SJCRH30 (cell line): ENCODE measurements around the gene BCAR3. TPM values are rescaled to one million over a fixed set of nuclear protein-coding genes. Genes with fewer than 3 reads are reported as not detected.
"Not testable (repeated sequence)": the region's sequence is repeated elsewhere in the genome, so short reads cannot be mapped to it uniquely, and the experiment has no call there.

ENCODE experiments used
- DNase-seq, 2 experiments: peaks; one replicate each; pipeline ENCODE4 v3.0.0-alpha.2; 2015 to 2020
- H3K27ac ChIP-seq: fragments of 250-450 bp; sonication (Bioruptor Pico); 2 replicates; pipeline ENCODE4 v1.5.1; 2020; ENCODE audit warnings: mild to moderate bottlenecking, moderate library complexity
- H3K27me3 ChIP-seq: fragments of 250-450 bp; sonication (Bioruptor Pico); 2 replicates; pipeline ENCODE4 v1.5.1; 2020; ENCODE audit warnings: mild to moderate bottlenecking, moderate library complexity
- H3K36me3 ChIP-seq: fragments of 250-450 bp; sonication (Bioruptor Pico); 2 replicates; pipeline ENCODE4 v1.5.1; 2020; ENCODE audit warnings: mild to moderate bottlenecking, moderate library complexity
- H3K4me1 ChIP-seq: fragments of 250-450 bp; sonication (Bioruptor Pico); 2 replicates; pipeline ENCODE4 v1.5.1; 2020; ENCODE audit warnings: mild to moderate bottlenecking, moderate library complexity
- H3K4me3 ChIP-seq: fragments of 250-450 bp; sonication (Bioruptor Pico); 2 replicates; pipeline ENCODE4 v1.5.1; 2020; ENCODE audit warnings: mild to moderate bottlenecking, moderate library complexity
- H3K9me3 ChIP-seq: fragments of 250-450 bp; sonication (Bioruptor Pico); replicated peaks from 2 replicates; pipeline ENCODE4 v1.5.1; 2020; ENCODE audit warnings: mild to moderate bottlenecking, moderate library complexity
- total RNA-seq: library from RNA; depleted of rRNA; stranded (reverse); fragments of >200 nt; shearing (Covaris generic); gene quantifications from 2 replicates; pipeline ENCODE4 v1.2.3, GENCODE V29; 2014

Gene BCAR3
- total RNA-seq, 1 experiment from 2014 or later, result 30.0 TPM

DNA sequence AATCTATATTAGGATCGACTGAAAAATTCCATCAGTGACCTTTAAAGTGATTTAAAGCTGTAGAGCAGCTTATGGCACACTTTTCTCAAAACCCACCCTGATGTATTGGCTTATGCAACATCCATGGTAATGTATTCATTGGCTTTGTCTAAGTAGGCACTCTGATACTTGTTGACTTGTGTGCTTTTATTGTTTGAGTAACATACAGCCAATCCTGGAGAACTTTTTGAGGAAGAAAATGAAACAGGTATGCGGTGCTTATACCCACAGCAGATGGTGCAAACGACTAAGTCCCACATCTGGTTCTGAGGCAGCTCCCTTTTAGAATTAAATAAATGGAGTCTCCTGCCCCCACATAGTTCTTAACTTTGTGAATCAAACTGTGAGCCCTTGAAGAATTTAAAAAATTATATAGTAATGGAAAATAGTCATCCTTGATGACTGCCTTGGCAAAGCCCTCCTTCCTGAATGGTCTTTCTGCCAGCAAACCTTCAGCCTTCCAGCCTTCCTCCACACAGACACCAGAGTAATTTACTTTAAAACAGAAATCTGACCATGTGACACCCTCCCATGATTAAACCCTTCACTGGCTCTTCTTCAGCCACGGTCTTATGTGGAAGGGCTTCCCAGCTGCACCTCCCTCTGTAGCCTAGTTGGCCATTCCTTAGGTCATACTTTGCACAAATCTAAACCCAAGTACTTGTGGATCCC, 116.0 kb downstream of the BCAR3 start:
- Histone ChIP-seq H3K27ac (no peak overlapping the region), H3K9me3 (no peaks in the 10 kb centered on the region), H3K4me1 (no peaks in the 10 kb centered on the region), H3K36me3 (peaks cover 82% of the 10 kb centered on the region), H3K27me3 (no peaks in the 10 kb centered on the region), H3K4me3 (no peak overlapping the region)
- no peak for DNase-seq

DNA sequence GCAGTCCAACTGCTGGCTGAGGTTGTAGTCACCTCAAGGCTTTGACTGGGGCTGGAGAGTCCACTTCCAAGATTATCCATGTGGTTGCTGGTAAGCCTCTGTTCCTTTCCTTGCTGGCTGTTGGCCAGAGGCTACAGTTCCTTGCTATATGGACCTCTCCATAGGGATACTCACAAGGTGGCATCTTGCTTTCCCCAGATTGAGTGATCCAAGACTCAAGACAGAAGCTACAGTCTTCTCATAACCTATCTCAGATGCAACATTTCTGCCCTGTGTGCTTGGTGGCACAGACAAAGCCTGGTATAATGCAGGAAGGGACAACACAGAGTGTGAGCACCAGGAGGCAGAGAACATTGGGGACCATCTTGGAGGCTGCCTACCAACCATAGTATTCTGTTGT, 121.9 kb downstream of the BCAR3 start:
- DNase-seq, result no peak
- H3K36me3 ChIP-seq, result peaks cover 33% of the 10 kb centered on the region

DNA sequence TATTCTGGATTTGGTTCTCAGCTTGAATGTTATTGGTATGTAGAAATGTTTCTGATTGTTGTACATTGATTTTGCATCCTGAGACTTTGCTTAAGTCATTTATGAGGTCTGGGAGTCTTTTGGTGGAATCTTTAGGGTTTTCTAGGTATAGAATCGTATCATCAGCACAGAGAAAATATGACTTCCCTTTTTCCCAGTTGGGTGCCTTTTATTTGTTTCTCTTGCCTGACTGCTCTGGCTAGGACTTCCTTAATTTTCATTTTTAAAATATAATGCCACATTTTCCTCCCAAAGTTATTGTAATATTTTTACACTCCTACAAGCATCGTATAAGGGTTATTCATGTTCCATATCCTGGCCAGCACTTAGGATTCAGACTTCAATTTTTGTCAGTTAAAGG, 122.6 kb downstream of the BCAR3 start:
- DNase-seq, result no peak
- peaks cover 29% of the 10 kb centered on the region for H3K36me3 ChIP-seq
- H3K4me1 ChIP-seq, result peaks cover 12% of the 10 kb centered on the region
- no peaks in the 10 kb centered on the region for H3K9me3 ChIP-seq
- H3K4me3 ChIP-seq, result no peak overlapping the region
- H3K27ac ChIP-seq, result no peak overlapping the region
- H3K27me3 ChIP-seq, result no peaks in the 10 kb centered on the region

More for the DNA sequence above, 121.9 kb downstream of the BCAR3 start:
- no peak overlapping the region for H3K4me3 ChIP-seq
- no peak overlapping the region for H3K27ac ChIP-seq
- peaks cover 6% of the 10 kb centered on the region; the same call in 1 of the 2 replicates for H3K4me1 ChIP-seq
- H3K27me3 ChIP-seq, result no peaks in the 10 kb centered on the region
- no peaks in the 10 kb centered on the region for H3K9me3 ChIP-seq

DNA sequence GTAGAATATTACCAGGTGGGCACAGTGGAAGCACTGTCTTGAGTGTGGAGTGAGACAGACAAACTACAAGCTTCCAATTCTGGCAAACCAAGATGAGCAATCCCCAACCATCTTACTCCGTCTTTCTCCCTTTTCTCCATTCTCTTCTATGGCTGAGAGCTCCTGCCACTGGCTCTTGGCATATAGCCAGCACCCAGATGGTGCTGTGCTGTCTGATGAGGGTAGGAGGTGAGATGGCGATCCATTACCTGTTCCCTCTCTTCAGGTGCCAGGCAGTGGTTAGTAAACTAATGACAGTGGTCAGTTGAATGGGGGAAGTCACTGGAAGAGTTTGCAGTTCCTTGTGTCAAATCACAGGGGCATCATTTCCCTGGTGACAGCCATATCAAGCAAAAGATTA, 125.3 kb downstream of the BCAR3 start:
- no peak overlapping the region for H3K4me3 ChIP-seq
- no peak overlapping the region for H3K27ac ChIP-seq
- H3K4me1 ChIP-seq, result peaks cover 33% of the 10 kb centered on the region
- no peaks in the 10 kb centered on the region for H3K27me3 ChIP-seq
- peak in 1 of 2 experiments; percentile 38 for DNase-seq
- H3K9me3 ChIP-seq, result no peaks in the 10 kb centered on the region
- H3K36me3 ChIP-seq, result peaks cover 9% of the 10 kb centered on the region

DNA sequence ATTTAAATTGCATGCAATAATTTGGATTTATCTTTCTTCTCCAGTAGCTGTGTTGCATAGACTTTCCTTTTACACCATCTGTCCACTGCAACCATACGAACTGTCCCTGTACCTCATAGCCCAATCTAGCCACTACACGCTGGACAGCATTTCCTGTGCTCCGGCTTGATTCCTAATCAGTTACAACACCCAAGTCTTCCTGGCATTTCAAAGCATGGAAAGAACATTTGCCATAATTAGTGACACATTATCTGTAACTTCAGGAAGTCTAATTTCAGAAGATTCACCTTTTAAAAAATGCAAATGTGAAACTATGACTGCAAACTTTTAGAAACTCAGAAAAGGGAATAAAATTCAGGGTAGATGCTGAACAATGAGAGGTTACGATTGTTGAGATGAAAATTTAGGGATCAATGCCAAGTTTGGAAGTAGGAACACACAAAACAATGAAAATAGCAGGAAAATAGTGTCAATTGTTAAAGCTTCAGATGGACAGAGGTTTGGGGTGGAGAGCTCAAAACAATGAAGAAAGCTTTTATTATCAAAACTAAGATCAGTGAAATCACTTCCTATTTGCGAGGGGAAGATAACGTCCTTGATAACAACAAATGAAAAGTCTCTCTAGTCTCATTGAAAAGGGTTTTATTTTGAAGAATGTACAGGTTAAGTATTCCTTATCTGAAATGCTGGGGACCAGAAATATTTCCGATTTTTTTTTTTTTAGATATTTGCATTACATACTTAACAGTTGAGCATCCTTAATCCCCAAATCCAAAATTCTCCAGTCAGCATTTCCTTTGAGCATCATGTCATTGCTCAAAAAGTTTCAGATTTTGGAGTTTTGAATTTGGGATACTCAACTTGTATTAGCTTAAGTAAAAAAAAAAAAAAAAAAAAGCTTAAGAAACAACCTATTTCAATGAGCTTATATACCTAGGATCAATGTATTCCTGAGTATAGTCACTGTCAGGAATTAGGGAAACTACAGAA, 126.5 kb downstream of the BCAR3 start:
- Histone ChIP-seq H3K9me3 (no peaks in the 10 kb centered on the region), H3K4me3 (no peak overlapping the region), H3K27me3 (no peaks in the 10 kb centered on the region), H3K27ac (no peak overlapping the region), H3K4me1 (peaks cover 33% of the 10 kb centered on the region), H3K36me3 (peaks cover 8% of the 10 kb centered on the region; the same call in 1 of the 2 replicates)
- DNase-seq, result no peak

DNA sequence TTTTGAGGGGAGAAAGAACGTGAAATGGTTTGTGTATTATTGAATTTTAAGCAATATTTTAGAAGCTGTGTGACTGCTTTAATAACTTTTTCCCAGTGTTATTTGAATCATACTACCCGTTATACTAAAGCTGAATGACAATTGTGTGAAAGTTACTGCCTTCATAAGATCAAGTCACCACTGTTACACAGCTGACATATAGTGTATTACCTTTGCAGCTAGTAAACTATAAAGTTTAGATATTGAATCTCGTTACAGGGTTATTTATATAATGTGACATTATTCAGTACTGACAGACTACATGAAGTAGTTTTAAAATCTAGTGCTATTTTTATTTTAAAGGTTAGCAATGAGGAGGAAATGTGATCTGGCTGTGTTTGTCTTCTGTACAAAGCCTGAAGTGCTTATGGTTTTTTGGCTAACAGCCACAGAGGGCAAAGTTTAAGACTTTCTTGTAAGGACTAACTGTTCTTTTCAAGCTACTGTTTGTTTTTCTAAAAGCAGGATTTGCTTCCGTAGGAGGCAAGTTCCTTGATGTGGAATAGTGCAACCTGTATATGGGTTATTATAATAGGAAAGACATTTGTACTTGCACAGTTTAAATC, 127.6 kb downstream of the BCAR3 start:
- not testable (repeated sequence) for H3K4me3 ChIP-seq, H3K9me3 ChIP-seq, H3K27ac ChIP-seq, H3K27me3 ChIP-seq, H3K36me3 ChIP-seq
- peak; percentile 30 to 65 for DNase-seq
- H3K4me1 ChIP-seq, result peaks cover 33% of the 10 kb centered on the region

DNA sequence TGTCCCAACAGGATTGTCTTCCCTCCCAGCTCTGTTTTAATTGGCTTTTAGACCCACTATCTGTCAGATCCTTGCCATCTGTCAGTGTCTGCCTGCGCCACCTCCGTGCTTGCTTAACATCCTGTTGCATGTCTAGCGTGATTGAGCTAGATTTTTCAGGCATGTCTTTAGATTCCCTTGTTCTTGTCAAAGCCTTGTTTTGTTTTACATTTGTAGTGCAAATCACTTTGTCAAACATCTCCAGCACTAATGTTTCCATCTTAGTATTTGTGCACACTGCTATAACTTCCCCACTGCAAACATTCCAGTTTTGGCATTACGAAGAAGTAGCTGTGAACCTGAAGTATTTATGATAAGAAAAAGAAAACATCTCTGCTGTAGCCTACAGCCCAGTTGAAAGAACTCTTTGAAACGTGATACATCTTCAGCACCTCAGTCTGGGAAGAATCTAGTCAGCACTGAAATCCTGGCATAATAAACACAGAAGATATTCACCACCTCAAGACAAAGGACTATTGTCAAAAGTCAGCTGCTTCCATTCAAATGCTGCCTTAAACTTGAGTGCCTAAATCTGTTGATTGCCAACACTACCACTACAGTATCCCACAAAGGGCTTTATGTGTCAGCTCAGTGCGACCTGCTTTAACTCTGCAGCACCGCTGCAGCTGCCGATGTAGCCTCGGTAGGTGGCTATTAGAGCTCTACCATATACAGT, 128.7 kb downstream of the BCAR3 start:
- peak overlapping the region; percentile 37 for H3K27ac ChIP-seq
- DNase-seq, result peak; percentile 78 to 94

DNA sequence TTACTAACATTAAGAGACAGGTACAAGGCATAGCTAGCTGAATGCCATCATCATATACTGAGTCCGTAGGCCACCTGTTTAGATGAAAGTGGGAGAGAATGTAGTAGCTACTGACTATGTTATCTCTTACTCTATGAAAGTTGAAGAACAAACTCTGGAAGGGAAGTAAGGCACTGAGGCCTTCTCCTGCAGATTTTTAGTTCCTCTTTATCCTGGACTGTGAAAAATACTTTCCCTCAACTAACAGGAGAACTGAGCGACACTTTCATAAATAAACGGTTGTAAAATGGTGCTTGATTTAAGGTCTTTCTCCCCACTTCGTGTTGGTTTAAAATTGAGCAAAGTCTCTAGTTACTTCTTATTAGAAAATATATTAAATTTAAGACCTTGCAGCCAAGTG, 131.8 kb downstream of the BCAR3 start:
- peaks cover 28% of the 10 kb centered on the region for H3K4me1 ChIP-seq
- H3K27ac ChIP-seq, result no peak overlapping the region
- H3K27me3 ChIP-seq, result no peaks in the 10 kb centered on the region
- H3K36me3 ChIP-seq, result 0 out of 2 replicates have a peak, but pooled peaks cover 8% of the 10 kb centered on the region
- no peak overlapping the region for H3K4me3 ChIP-seq
- DNase-seq, result no peak
- H3K9me3 ChIP-seq, result no peaks in the 10 kb centered on the region

More for the DNA sequence above, 128.7 kb downstream of the BCAR3 start:
- H3K4me3 ChIP-seq, result no peak overlapping the region
- H3K36me3 ChIP-seq, result 0 out of 2 replicates have a peak, but pooled peaks cover 8% of the 10 kb centered on the region
- no peaks in the 10 kb centered on the region for H3K27me3 ChIP-seq
- no peaks in the 10 kb centered on the region for H3K9me3 ChIP-seq
- H3K4me1 ChIP-seq, result peaks cover 33% of the 10 kb centered on the region

DNA sequence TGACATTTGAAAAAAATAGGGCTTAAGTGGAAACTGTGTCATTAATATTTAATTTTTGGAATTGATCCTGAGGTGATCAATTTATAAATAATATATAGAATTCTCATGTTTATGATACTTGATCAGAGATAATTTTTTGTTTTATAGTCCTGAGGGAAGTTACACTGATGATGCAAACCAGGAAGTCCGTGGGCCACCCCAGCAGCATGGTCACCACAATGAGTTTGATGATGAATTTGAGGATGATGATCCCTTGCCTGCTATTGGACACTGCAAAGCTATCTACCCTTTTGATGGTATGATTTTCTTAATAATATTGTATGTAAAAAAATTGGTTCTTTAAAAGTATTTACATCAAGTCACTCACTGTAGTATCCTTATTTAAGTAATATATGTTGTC, 132.5 kb downstream of the BCAR3 start:
- Histone ChIP-seq H3K27me3 (no peaks in the 10 kb centered on the region), H3K4me1 (peaks cover 22% of the 10 kb centered on the region), H3K27ac (no peak overlapping the region), H3K4me3 (no peak overlapping the region), H3K36me3 (0 out of 2 replicates have a peak, but pooled peaks cover 8% of the 10 kb centered on the region), H3K9me3 (no peaks in the 10 kb centered on the region)
- no peak for DNase-seq

DNA sequence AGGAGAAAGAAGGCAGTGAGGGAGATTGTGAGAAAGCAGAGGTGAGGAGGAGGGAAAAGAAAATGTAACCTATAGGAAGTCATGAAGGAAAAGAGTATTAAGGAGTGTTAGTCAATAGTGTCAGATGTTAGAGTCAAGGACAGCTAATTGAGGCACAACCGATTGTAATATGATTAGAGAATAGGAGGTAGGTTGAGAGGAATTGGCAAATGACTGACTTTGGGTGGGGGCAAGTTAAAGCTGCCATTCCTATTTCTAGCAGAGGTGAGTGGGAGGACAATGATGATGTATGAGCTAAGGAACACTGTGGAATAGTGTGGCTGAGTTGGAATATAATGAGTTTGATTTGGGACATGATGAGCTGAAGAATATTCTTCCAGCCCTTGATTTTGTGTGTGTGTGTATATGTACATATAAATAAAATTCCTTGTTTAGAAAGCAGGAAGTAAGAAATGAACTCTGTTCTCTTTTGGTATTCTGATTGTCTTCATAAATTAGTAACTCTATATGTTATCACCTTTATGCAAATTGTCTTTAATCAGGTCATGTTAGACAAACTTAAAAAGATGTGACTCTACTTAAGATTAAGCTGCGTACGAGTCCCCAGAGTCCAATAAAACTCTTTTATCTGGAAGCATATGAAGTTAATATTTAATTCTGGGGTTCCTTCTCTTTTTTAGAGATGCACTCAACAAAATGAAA, 135.3 kb downstream of the BCAR3 start:
- Histone ChIP-seq H3K27ac (no peak overlapping the region), H3K4me3 (no peak overlapping the region), H3K9me3 (no peaks in the 10 kb centered on the region), H3K27me3 (no peaks in the 10 kb centered on the region), H3K4me1 (peaks cover 3% of the 10 kb centered on the region; the same call in 1 of the 2 replicates), H3K36me3 (0 out of 2 replicates have a peak, but pooled peaks cover 8% of the 10 kb centered on the region)
- DNase-seq, result no peak

DNA sequence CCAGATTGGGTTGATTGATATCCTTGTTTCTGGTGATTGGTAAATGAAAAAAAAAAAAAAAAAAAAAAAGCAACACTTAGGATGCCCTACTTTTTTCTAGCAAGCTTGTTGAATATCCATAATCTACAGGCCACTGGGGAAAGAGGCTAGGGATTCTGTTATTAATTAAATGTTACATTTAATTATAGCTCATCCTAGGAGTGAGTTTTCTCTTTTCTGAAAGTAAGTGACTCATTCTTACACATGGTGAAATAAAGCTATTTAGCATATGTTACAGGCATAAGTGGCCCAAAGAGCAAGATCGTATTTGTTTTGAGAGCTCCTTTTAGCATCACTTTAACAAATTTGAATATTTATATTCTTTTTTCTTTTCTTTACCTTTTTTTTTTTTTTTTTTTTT, 139.2 kb downstream of the BCAR3 start:
- Histone ChIP-seq H3K4me3 (no peak overlapping the region), H3K4me1 (peaks cover 11% of the 10 kb centered on the region), H3K9me3 (no peaks in the 10 kb centered on the region), H3K36me3 (no peaks in the 10 kb centered on the region), H3K27ac (no peak overlapping the region), H3K27me3 (no peaks in the 10 kb centered on the region)
- no peak for DNase-seq

DNA sequence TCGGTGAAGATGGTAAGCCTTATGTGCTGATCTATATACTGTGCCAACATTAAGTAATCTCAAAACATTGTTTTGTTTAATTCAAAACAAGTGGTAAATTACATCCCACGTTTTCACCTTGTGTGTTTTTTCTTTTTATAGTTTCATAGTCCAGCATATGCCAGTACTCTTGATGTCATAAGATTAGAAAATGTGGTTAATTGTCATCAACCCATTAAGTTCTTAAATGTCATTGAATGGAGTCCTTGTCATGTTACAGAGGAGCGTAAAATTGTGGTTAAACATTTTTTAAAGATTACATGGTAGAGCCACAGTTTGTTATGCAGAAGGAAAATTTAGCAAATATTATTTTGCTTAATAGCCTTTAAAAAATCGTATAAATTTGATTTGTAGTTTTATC, 140.6 kb downstream of the BCAR3 start:
- peak in 1 of 2 experiments; percentile 50 for DNase-seq
- H3K4me3 ChIP-seq, result no peak overlapping the region
- no peak overlapping the region for H3K27ac ChIP-seq
- H3K4me1 ChIP-seq, result peaks cover 11% of the 10 kb centered on the region
- H3K9me3 ChIP-seq, result no peaks in the 10 kb centered on the region
- H3K36me3 ChIP-seq, result no peaks in the 10 kb centered on the region
- no peaks in the 10 kb centered on the region for H3K27me3 ChIP-seq

DNA sequence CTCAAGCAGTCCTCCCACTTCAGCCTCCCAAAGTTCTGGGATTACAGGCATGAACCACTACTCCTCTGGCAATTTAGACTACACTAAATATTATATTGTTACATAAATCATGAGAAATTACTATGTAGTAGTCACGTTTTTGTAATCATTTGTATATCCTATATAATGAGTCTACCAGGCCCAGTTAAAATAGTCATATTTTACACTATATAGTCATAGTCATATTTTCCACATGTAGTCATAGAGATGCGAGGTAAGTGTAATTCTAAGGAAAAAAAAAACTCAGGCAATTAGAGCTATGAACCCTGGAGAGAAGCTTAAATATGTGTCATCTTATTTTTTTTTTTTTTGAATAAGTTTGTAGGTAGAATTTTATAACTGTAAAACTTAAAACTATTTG, 143.7 kb downstream of the BCAR3 start:
- H3K27me3 ChIP-seq, result no peaks in the 10 kb centered on the region
- no peaks in the 10 kb centered on the region for H3K9me3 ChIP-seq
- H3K4me3 ChIP-seq, result no peak overlapping the region
- peaks cover 11% of the 10 kb centered on the region for H3K4me1 ChIP-seq
- no peak for DNase-seq
- H3K27ac ChIP-seq, result no peak overlapping the region
- peaks cover 6% of the 10 kb centered on the region; the same call in 1 of the 2 replicates for H3K36me3 ChIP-seq

DNA sequence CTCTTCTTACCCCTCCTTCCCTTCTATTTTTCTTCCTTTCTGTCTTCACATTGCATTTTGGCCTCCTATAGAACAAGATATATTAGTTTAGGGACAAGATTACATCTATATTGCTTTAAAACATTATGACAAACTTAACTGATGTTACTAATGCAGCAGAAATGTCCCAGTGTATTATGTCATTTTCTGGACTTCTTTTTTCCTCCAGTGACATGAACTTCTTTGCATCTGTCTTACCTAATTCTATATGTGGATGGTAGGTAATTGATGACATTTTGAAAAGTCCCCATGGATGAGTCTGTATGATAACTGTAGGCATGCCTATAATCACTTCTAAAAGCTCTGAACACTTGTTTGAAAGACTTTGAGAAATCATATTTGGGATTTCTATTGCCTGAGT, 144.2 kb downstream of the BCAR3 start:
- Histone ChIP-seq H3K9me3 (no peaks in the 10 kb centered on the region), H3K27ac (no peak overlapping the region)

More for the DNA sequence above, 144.2 kb downstream of the BCAR3 start:
- peaks cover 11% of the 10 kb centered on the region for H3K4me1 ChIP-seq
- DNase-seq, result no peak
- H3K4me3 ChIP-seq, result no peak overlapping the region
- peaks cover 6% of the 10 kb centered on the region; the same call in 1 of the 2 replicates for H3K36me3 ChIP-seq
- H3K27me3 ChIP-seq, result no peaks in the 10 kb centered on the region
